Heart left ventricle (tissue), 13 donors: ENCODE measurements around the gene MAP3K15.

ENCODE experiments used
- POLR2A ChIP-seq, 2 donors: fragments of 450-650 bp; IDR thresholded peaks; one replicate each; pipeline ENCODE4 v1.6.1; 2017; ENCODE audit warnings: antibody characterized with exemption in 2 of 2, mild to moderate bottlenecking in 2 of 2, moderate library complexity in 2 of 2
- TF ChIP-seq, protein P1 (sequence below), 12 donors: fragments of 200-600 bp; sonication (generic) in 4 of 12; IDR thresholded peaks; one replicate each; pipeline versions ENCODE4 v1.5.0 to v1.8.0; 2018 to 2022; ENCODE audit warnings: antibody characterized with exemption in 12 of 12, mild to moderate bottlenecking in 5 of 12
- donor health status: ischemic (EF 13 %, LVEDD 7.1; RV severe dilation, severe dysfunction).
- donor health status: DM: no; HTN: yes; CAD: no.
- donor health status: DM: no; HTN: no; CAD: no.
- donor health status: ischemic (EF 25% LVEDD 6.9; RV normal size, moderate dysfunction).
- donor health status: ischemic (EF 25% LVEDD 5.7; RV mildly dilated, moderate dysfunction).
- donor health status: ischemic (EF 35%, LVEDD 5.7; RV mildly dilated, moderate dysfunction).
- donor health status: nonischemic (EF 11% LVEDD 7.7; RV severe dilation, severe dysfunction).
- donor health status: DM: yes; HTN: yes; CAD: no.
- donor health status: PGD.
- donor health status: ischemic (EF 29% LVEDD 5.4; RV normal size, mild dysfunction).
- donor health status: nonischemic (EF 23%, LVEDD 6.1; RV moderate dilation, normal function).

DNA sequence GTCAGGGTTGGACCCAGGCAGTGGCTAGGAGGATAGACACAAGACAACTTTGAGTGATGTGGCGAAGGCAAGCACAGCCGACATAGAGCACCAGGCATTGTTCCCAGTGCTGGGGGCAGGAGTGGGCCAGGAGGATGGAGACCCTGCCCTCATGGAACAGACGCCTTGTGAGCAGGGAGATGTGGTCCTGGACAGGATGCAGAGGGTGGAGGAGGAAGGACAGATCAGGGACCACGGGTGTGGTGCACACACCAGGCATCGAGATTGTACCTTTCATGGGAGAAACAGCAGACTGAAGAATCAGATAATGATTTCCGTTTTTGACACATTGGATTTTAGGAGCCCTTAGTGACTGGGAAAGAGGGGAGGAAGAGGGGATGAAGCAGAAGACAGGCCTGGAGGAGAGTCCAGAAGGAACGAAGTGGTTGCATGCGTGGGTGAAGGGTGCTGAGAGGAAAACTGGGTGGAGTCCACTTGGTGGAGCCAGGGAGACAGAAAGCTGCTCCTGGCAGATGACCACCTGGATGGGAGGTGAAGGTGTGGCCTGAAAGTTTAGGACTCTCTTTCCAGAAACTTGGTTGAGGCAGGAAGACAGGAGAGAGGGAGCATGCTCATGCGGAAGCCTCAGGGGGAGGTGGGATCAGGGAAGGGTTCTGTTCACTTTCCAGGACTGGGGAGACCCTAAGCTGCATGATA is 27.9 kb upstream of the MAP3K15 start:
- TF ChIP-seq, protein P1, sequence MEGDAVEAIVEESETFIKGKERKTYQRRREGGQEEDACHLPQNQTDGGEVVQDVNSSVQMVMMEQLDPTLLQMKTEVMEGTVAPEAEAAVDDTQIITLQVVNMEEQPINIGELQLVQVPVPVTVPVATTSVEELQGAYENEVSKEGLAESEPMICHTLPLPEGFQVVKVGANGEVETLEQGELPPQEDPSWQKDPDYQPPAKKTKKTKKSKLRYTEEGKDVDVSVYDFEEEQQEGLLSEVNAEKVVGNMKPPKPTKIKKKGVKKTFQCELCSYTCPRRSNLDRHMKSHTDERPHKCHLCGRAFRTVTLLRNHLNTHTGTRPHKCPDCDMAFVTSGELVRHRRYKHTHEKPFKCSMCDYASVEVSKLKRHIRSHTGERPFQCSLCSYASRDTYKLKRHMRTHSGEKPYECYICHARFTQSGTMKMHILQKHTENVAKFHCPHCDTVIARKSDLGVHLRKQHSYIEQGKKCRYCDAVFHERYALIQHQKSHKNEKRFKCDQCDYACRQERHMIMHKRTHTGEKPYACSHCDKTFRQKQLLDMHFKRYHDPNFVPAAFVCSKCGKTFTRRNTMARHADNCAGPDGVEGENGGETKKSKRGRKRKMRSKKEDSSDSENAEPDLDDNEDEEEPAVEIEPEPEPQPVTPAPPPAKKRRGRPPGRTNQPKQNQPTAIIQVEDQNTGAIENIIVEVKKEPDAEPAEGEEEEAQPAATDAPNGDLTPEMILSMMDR (IDR thresholded peaks at IDR 0.05): no peak
- TF ChIP-seq POLR2A (IDR thresholded peaks at IDR 0.05): no peak
